IPS-18c (cell line): ENCODE data around the gene UCHL1.
"Not testable (repeated sequence)": the region's sequence is repeated elsewhere in the genome, so short reads cannot be mapped to it uniquely, and the experiment has no call there.

Source experiments
- H3K4me3 ChIP-seq: 2 replicates; pipeline ENCODE4 v1.7.0; 2013; ENCODE audit warnings: low read depth, mild to moderate bottlenecking, low read length, moderate library complexity; ENCODE audit not compliant: insufficient read depth
- H3K9me3 ChIP-seq: one replicate; pipeline ENCODE4 v1.6.1; 2013; ENCODE audit warnings: mild to moderate bottlenecking, low read length, moderate library complexity; ENCODE audit not compliant: control insufficient read depth, insufficient read depth

UCHL1 gene

GRCh38 chr4:41269682-41270081 lies 13.0 kb downstream of the UCHL1 start:
- Histone ChIP-seq H3K4me3 (no peak overlapping the region), H3K9me3 (no peaks in the 10 kb centered on the region)

GRCh38 chr4:41275931-41276330 lies 19.2 kb downstream of the UCHL1 start:
- H3K4me3 ChIP-seq, H3K9me3 ChIP-seq: not testable (repeated sequence)

- peaks cover 8% of the 10 kb centered on the region for H3K9me3 ChIP-seq
- no peak overlapping the region for H3K4me3 ChIP-seq
Measured at GRCh38 chr4:41280010-41280409, 23.3 kb downstream of the UCHL1 start.

- H3K4me3 ChIP-seq: no peak overlapping the region
- H3K9me3 ChIP-seq: peaks cover 5% of the 10 kb centered on the region
Measured at GRCh38 chr4:41281038-41281634, 24.4 kb downstream of the UCHL1 start.

GRCh38 chr4:41282366-41282765 lies 25.6 kb downstream of the UCHL1 start:
- Histone ChIP-seq H3K4me3 (no peak overlapping the region), H3K9me3 (no peaks in the 10 kb centered on the region)

- peaks cover 7% of the 10 kb centered on the region for H3K9me3 ChIP-seq
- H3K4me3 ChIP-seq: no peak overlapping the region
Measured at GRCh38 chr4:41285202-41285863, 28.6 kb downstream of the UCHL1 start.

- peaks cover 7% of the 10 kb centered on the region for H3K9me3 ChIP-seq
- H3K4me3 ChIP-seq: no peak overlapping the region
Measured at GRCh38 chr4:41285864-41286235, 29.1 kb downstream of the UCHL1 start.

GRCh38 chr4:41287005-41287404 lies 30.3 kb downstream of the UCHL1 start:
- peaks cover 7% of the 10 kb centered on the region for H3K9me3 ChIP-seq
- H3K4me3 ChIP-seq: no peak overlapping the region

- H3K4me3 ChIP-seq: no peak overlapping the region
- H3K9me3 ChIP-seq: peaks cover 7% of the 10 kb centered on the region
Measured at GRCh38 chr4:41287852-41288251, 31.1 kb downstream of the UCHL1 start.

- peaks cover 7% of the 10 kb centered on the region for H3K9me3 ChIP-seq
- H3K4me3 ChIP-seq: no peak overlapping the region
Measured at GRCh38 chr4:41288254-41288653, 31.5 kb downstream of the UCHL1 start.

- no peak overlapping the region for H3K4me3 ChIP-seq
- peaks cover 13% of the 10 kb centered on the region for H3K9me3 ChIP-seq
Measured at GRCh38 chr4:41290479-41290878, 33.8 kb downstream of the UCHL1 start.

GRCh38 chr4:41294445-41295062 lies 37.8 kb downstream of the UCHL1 start:
- Histone ChIP-seq H3K9me3 (peaks cover 7% of the 10 kb centered on the region), H3K4me3 (peak overlapping the region; percentile 20; the same call in 1 of the 2 replicates)

- H3K4me3 ChIP-seq: no peak overlapping the region
- peaks cover 7% of the 10 kb centered on the region for H3K9me3 ChIP-seq
Measured at GRCh38 chr4:41296995-41297394, 40.3 kb downstream of the UCHL1 start.

GRCh38 chr4:41297832-41298231 lies 41.1 kb downstream of the UCHL1 start:
- Histone ChIP-seq H3K4me3 (no peak overlapping the region), H3K9me3 (peaks cover 7% of the 10 kb centered on the region)

- Histone ChIP-seq H3K9me3 (peaks cover 2% of the 10 kb centered on the region), H3K4me3 (no peak overlapping the region)
Measured at GRCh38 chr4:41299486-41299885, 42.8 kb downstream of the UCHL1 start.

- Histone ChIP-seq H3K4me3 (no peak overlapping the region), H3K9me3 (no peaks in the 10 kb centered on the region)
Measured at GRCh38 chr4:41301137-41301536, 44.4 kb downstream of the UCHL1 start.

- no peaks in the 10 kb centered on the region for H3K9me3 ChIP-seq
- H3K4me3 ChIP-seq: no peak overlapping the region
Measured at GRCh38 chr4:41303372-41304118, 46.8 kb downstream of the UCHL1 start.

- H3K9me3 ChIP-seq: no peaks in the 10 kb centered on the region
Measured at GRCh38 chr4:41304221-41304620, 47.5 kb downstream of the UCHL1 start.

More at GRCh38 chr4:41304221-41304620, 47.5 kb downstream of the UCHL1 start:
- no peak overlapping the region for H3K4me3 ChIP-seq
